ENCODE results near the gene KRT71.

Gene KRT71

DNA sequence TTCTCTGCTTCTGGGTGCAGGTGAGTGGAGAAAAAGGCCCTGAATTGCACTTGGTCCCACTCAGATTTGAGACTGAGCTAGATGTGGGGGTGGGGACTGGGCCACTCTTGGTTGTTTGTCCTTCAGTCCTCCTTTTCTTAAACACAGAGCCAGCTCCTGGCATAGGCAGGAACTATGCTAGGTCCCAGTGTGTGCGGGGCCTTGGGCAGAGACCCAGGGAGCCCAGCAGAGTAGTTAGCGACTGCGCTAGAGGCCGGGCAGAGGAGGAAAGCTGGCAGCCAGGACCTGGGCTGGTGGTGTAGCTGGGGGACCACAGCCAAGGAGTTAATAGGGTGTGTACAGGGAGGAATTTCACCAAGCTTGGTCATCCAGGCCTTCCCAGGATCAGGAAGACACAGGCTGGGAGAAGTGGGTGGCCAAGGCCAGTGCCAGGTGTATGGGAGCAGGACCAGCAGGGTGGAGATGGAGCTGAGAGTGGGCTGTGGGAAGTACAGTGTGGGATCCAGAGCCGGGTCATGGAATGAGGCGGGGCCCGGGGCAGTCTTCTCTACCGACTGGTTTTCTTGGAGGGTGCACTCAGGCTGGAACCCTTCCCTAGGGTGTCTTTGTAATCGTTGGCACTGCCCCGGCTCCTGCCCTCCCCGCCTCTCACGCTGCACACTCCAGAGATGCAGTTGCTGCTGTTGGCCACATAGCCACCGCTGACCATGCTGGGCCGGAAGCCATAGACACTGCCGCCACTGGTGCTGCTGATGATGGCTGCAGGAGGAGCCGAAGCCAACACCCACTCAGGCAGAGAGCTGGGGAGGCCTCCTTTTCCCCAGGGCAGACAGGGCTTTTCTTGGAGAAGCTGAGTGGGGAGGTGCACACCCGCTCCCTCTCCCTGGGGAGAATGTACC, 8.7 kb downstream of the KRT71 start:
- H3K4me3 ChIP-seq (ENCODE audit: control insufficient read depth, low read depth, low read length) = no peak overlapping the region
- TF ChIP-seq, protein P1, sequence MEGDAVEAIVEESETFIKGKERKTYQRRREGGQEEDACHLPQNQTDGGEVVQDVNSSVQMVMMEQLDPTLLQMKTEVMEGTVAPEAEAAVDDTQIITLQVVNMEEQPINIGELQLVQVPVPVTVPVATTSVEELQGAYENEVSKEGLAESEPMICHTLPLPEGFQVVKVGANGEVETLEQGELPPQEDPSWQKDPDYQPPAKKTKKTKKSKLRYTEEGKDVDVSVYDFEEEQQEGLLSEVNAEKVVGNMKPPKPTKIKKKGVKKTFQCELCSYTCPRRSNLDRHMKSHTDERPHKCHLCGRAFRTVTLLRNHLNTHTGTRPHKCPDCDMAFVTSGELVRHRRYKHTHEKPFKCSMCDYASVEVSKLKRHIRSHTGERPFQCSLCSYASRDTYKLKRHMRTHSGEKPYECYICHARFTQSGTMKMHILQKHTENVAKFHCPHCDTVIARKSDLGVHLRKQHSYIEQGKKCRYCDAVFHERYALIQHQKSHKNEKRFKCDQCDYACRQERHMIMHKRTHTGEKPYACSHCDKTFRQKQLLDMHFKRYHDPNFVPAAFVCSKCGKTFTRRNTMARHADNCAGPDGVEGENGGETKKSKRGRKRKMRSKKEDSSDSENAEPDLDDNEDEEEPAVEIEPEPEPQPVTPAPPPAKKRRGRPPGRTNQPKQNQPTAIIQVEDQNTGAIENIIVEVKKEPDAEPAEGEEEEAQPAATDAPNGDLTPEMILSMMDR (conservative IDR thresholded peaks at IDR 0.05; ENCODE audit: control insufficient read depth, insufficient read depth, low read depth, low read length) = no peak
- no peak for DNase-seq (ENCODE audit: low read depth)

GRCh38 chr12:52542785-52543318, 10.1 kb downstream of the KRT71 start:
- no peak overlapping the region for H3K4me3 ChIP-seq (ENCODE audit: control insufficient read depth, low read depth, low read length)
- TF ChIP-seq, protein P1 (conservative IDR thresholded peaks at IDR 0.05; ENCODE audit: control insufficient read depth, insufficient read depth, low read depth, low read length) = no peak
- no peak for DNase-seq (ENCODE audit: low read depth)

- no peak overlapping the region for H3K4me3 ChIP-seq (ENCODE audit: control insufficient read depth, low read depth, low read length)
- DNase-seq (ENCODE audit: low read depth) = no peak
- TF ChIP-seq, protein P1 (conservative IDR thresholded peaks at IDR 0.05; ENCODE audit: control insufficient read depth, insufficient read depth, low read depth, low read length) = no peak
Measured at GRCh38 chr12:52542157-52542556, 10.8 kb downstream of the KRT71 start.

DNA sequence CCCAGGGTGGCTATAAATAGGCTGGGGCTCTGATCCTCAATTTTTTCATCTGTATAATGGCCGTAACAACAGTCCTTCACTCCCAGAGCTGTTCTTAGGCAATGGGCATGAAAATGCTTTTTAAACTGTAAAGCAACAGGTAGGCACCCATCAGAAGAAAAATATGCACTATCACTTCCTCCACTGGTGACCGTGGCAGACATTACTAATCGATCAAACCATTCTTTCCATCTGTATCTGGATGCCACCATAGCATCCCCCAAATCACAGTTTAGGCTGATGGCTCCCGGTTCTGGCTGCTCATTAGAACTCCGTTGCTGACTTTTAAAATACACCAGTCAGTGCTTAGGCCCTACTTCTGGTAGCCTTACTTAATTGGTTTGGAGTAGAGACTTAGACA, 11.2 kb downstream of the KRT71 start:
- H3K4me3 ChIP-seq (ENCODE audit: control insufficient read depth, low read depth, low read length) = no peak overlapping the region
- TF ChIP-seq, protein P1 (conservative IDR thresholded peaks at IDR 0.05; ENCODE audit: control insufficient read depth, insufficient read depth, low read depth, low read length) = no peak
- no peak for DNase-seq (ENCODE audit: low read depth)

DNA sequence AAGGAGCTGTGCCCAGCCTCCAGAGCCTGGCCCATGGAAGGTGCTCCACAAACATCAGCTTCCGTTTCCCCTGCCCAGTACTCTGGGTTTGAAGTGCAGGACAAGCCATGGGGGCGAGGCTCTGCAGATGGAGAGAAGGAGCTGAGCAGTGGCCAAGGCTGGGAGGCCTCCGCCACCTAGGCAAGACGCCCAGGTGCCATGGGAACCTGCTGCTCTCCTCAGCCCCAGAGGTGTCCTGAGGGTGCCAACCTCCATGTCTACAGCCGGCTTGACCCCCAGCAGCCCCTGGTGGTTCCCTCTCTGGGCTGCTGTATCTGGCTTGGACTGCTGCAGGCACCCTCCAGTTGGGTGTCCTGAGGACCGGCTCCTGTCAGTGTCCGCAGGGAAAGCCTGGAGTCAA, 12.4 kb downstream of the KRT71 start:
- no peak overlapping the region for H3K4me3 ChIP-seq (ENCODE audit: control insufficient read depth, low read depth, low read length)
- no peak for DNase-seq (ENCODE audit: low read depth)
- TF ChIP-seq, protein P1 (conservative IDR thresholded peaks at IDR 0.05; ENCODE audit: control insufficient read depth, insufficient read depth, low read depth, low read length) = no peak

DNA sequence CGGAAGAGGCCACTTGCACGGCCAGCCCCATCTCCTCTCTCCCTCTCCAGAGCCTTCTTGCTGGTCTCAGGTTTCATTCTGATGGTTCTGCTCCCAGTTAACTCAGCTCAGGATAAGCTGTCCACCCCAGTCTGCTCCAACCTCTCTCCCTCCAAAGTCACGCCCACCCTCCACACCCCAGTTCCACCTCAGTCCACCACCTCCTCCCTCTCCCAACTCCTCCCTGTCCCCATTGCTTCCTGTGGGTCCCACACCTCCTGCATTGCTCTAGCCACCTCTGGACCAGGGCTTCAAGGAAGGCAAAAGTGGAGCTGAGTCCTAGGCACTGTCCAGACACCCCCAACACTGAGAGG, 13.1 kb downstream of the KRT71 start:
- TF ChIP-seq, protein P1 (conservative IDR thresholded peaks at IDR 0.05; ENCODE audit: control insufficient read depth, insufficient read depth, low read depth, low read length) = no peak
- H3K4me3 ChIP-seq (ENCODE audit: control insufficient read depth, low read depth, low read length) = no peak overlapping the region
- DNase-seq (ENCODE audit: low read depth) = no peak
